Activated gamma-delta T cell treated with Interleukin-2 at 50 U/mL for 16 hours (primary cell): ENCODE results near the gene FAM120AOS.
A peak's percentile ranks its signal among the peaks of the same experiment; 100 is the strongest.
"Not testable (repeated sequence)": the region's sequence is repeated elsewhere in the genome, so short reads cannot be mapped to it uniquely, and the experiment has no call there.

Source experiments
- DNase-seq: peaks from one replicate; pipeline ENCODE4 v3.0.0-alpha.2; 2020

The FAM120AOS gene

DNA sequence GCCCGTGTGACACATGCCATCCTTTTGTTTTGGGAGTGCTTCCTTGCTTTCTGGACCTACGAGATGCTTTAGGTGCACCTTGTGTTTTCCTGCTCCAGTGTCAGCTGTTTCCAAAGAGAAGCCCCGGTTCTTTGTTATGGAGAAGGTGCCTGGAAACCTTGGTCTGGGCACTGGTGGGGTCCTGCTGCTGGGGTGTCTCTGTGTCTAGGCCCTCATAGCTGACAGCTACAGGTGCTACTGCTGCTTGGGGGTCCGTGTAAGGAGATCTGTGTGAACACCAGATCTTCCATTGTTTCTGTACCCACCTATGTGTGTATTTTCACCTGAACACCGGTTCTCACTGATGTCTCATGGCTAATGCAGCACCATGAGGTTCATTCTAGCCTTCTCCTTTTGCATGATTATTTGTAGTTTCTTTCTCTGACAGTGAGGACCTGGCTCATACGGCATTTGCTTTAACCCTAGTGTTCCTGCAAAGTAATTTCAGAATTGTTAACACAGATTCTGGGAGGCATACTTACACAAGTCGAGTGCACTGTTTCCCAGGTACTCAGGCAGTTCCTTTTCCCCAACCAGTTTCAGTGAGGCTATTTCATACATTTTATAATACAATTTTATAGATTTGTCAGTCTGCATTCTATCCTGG lies 13.2 kb upstream of the FAM120AOS start:
- no peak for DNase-seq

- DNase-seq, result no peak
Observed at GRCh38 chr9:93465855-93466254, 12.5 kb upstream of the FAM120AOS start.

DNA sequence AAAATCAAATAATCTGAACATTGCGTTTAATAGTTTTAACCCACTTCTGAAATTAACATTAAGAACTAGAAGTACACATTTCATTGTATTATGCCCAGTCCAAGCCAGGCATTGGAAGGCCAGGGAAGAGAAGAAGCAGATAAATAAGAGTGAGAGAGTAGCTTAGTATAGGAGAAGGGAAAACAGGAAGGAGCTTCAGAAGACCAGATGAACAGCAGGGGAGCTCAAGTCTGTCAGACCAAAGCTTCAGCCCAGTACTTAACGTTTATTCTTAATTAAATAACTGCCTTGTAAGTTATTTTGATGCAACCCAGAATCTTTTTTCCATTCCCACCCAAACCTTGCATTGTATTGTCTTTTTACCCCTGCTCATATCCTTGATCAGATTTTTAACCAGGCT lies 11.5 kb upstream of the FAM120AOS start:
- no peak for DNase-seq

DNA sequence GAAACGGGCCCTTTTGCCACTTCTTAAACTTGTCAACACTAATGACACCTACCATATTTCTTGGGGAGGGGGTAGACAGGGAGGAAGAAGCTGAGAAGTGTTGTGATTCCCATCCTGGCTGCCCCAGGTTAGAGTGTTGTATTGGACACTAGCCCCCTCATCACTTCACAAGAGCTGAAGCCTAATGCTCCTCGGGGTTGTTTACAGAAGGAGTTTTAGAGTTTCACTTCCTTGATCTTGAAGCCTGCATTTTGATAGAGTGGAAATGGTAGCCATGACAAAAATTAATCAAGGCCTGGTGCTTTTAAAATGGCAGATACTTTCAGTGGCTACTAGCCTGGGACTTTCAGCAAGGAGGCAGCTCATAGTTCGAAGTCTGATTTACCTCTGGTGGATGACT lies 11.0 kb upstream of the FAM120AOS start:
- no peak for DNase-seq

- DNase-seq, result no peak
Observed at GRCh38 chr9:93463638-93464248, 10.4 kb upstream of the FAM120AOS start.

- DNase-seq, result no peak
Observed at GRCh38 chr9:93461821-93462220, 8.4 kb upstream of the FAM120AOS start.

GRCh38 chr9:93461414-93461743 lies 8.0 kb upstream of the FAM120AOS start:
- no peak for DNase-seq

DNA sequence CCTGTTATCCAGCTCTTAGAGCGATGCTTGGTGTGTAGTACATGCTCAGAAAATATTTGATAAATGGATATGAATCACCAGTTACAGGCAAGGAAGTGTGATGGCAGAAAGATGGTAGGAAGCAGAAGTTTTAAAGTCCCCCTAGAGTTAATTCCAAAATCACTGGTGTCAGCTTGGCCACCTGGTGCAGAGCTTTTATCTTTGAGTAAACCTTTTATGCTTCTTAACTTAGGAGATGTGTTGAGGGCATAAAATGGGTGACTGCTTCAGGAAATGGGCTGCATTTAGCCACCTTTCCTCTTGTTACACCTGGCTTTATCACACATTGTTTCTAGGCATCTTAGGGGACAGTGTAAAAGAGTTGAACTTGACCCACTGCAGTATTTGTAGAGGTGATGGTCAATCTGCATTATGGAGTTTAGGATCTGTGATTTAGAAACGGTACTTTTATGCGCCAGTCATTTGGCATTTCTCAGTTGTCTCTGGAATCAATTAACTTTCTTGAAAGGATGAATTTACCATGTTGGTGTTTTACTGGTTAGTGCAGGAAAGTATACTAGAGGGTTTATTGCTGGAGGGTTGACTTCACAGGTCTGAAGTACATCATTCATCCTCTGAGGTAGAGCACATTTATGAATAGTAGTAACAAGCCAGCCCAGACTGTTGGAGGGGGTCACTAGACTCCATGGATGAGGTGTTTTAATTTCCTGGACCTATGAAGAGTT lies 7.5 kb upstream of the FAM120AOS start:
- DNase-seq, result no peak

DNA sequence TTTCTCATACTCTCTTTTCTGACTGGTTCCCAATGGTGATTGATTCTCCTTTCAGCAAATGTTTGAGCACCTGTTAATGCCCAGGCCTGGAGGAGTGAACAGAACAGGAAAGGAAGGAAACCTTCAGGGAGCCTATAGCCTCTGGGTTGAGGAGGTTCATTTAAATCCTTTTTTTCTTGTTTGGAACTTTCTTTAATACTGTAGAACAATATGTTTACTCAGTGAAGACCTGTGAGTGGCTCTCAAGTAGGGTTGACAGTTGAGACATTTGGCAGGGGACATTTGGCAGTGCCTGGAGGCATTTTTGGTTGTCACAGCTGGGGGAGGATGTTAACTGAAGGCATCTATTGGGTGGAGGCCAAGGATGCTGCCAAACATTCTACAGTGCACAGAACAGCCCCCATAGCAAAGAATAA lies 6.1 kb upstream of the FAM120AOS start:
- no peak for DNase-seq

DNA sequence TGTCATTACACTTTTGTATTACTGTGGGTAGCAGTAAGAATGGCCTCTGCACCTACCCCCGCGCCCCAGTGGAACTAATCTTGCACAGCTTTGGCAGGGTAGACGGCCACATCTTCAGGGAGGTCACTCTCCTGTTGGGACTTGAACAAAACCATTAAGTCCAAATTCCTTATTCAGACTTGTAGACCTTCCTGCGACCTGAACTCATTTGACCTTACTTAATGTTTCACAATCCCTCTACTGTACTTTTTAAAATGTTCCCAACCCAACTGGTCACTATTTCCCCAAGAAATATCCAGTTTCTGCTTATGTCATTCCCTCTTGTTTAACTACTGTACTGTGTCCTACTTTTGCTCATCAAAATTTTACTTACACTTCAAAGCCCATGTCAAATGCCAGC lies 5.3 kb upstream of the FAM120AOS start:
- no peak for DNase-seq

GRCh38 chr9:93457006-93457405 lies 3.6 kb upstream of the FAM120AOS start:
- DNase-seq, result no peak

- no peak for DNase-seq
Observed at GRCh38 chr9:93456504-93456903, 3.1 kb upstream of the FAM120AOS start.

DNA sequence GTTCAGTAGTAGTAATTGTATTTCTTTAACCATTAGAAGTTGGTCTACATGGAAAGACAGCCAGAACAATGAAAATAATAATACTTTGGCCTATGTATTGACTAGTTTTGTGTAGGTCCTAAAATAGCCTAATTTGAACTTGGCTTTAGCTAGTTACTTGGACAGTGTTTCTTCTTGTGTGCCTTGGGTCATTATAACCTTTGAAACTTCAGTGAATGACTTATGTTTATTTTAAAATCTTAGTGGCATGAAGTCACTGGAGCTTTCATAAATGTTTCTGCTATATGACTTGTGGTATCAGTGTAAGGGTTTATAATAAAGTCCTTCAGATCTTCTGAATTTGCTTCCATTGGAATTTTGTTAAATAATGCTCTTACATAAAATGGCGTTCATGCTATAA lies 2.6 kb upstream of the FAM120AOS start:
- DNase-seq, result no peak

- DNase-seq, result peak; percentile 14
Observed at GRCh38 chr9:93452710-93453046, 703 bp downstream of the FAM120AOS start.

DNA sequence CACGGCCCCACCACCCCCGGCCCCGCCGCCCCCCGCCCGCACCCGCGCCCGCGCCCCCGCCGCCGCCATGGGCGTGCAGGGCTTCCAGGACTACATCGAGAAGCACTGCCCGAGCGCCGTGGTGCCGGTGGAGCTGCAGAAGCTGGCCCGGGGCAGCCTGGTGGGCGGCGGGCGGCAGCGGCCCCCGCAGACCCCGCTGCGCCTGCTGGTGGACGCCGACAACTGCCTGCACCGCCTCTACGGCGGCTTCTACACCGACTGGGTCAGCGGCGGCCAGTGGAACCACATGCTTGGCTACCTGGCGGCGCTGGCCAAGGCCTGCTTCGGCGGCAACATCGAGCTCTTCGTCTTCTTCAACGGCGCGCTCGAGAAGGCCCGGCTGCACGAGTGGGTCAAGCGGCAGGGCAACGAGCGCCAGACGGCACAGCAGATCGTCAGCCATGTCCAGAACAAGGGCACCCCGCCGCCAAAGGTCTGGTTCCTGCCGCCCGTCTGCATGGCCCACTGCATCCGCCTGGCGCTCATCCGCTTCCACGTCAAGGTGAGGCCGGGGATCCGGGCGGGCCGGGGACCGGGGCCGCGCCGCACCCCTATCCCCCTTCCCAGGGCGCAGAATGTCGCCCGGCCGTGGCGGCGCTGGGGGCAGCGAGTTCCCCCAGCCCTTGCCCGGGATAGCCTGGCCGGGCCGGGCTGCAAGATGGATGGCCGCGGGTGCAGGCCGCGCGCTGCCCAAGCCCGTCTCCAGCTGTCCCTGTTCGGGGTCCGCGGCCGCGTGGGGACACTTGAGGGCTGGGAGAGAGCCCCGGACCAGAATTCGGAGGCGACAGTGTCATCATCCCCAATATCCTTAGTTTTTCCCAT lies 1.3 kb downstream of the FAM120AOS start:
- peak; percentile 39 for DNase-seq

DNA sequence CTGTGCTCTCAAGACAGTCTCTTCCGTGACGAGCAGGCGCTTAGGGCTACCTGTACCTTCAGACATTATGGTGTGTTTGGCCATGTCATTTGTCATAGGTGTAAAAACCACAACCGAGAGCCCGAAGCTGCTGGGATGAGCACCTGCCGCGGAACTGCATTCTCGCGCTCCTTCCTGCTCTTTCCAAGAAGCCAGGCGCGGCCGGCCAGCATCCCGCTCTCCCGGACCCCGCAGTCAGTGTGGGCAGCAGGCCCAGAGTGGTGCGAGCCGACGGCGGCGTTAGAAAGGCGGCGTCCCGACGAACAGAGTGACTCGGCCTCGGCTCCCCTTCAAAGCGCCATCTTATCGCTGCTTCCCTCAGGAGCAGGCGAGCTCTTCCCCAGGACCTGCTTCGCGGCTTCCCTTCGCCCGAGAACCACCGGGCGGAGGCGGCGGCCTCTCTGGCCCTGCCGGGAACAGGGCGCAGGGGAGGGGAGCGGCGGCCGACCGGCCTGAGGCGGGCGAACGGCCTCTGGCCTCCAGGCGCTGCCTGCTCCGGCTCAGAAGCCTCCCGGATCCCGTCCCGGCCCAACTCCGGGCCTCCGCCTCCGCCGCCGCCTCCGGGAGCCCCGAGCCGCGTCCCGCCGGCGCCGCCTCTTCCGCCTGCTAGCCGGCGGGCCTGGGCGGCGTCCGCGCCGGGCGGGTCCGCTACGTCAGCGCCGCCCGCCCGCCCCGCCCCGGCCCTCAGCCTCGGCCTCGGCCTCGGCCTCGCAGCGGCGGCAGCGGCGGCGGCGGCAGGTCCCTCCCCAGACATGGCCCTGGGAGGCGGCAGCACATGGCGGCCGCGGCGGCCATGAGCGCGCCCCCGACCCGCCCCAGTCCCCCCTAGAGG lies 2.2 kb downstream of the FAM120AOS start, which contains the start of gene FAM120A:
Gene FAM120A (plus strand): TSS at position 741 of the 871 bp plus-strand sequence. CDS start 231 bp downstream, outside the sequence.
- DNase-seq, result peak; percentile 65

- no peak for DNase-seq
Observed at GRCh38 chr9:93447655-93448054, 5.7 kb downstream of the FAM120AOS start.

DNA sequence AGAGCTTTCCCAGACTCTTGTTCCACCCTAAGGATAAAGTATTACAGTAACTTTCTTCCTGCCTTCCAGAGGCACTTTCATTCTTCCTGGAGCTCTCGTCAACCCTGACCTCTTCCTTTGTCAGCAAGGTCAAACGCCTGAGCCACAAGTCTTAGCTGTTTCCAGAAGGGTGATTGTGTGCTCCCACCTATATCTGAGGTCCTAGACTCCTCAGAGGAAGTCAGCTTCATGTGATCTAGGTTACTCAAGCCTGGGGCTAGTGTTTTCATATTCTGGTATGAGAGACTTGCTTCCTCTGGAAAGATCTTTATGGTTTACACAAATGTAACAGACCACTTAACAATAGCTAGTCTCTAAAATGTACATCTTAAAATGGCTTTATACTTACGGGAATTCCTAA lies 7.3 kb downstream of the FAM120AOS start:
- no peak for DNase-seq

GRCh38 chr9:93440896-93441580 lies 12.3 kb downstream of the FAM120AOS start:
- DNase-seq, result no peak

- DNase-seq, result not testable (repeated sequence)
Observed at GRCh38 chr9:93439301-93439700, 14.1 kb downstream of the FAM120AOS start.

DNA sequence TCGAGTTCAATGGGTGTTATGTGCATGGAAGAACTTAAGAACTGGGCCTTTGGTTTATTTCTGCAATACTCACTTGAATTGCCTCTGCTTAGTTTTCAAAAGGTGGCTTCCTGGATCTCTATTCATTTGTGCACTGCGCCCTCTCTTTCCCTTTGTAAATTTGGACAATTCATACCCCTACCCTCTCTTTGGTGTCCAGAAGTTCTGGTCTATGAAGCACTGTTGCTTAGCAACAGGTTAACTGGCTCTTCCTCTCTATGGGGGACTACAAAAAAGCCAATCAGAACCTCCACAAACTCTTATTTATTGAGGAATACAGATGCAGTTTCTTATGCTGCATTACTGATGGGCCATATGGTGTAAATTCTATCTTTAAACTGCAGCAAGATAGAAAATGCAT lies 15.4 kb downstream of the FAM120AOS start:
- no peak for DNase-seq
